ENCODE results near the gene ADCY2. TPM values are rescaled to one million over a fixed set of nuclear protein-coding genes. Genes with fewer than 3 reads are reported as not detected.

ADCY2 gene
- total RNA-seq, 1 experiment from 2014 or later: not detected

DNA sequence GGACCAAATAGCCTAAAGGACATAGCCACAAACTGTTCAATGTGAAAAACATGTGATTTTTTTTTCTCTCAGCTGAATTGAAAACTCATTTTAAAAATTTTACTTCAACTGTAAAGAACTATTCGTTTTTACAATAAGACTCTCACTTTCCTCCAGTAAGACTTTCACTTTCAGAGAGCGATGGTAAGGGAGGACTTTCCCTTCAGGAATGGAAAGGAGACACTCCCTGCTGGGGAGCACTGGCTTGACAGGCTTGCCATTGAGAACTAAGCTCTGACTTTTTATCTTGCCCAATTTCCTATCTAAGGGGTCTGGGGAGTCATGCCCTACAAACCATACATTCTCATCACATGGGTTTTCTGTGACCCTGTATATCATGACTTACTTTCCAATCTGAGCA lies 268.3 kb downstream of the ADCY2 start:
- Mint-ChIP-seq H3K27me3 (ENCODE audit: unreplicated experiment) (no peaks in the 10 kb centered on the region), H3K27ac (ENCODE audit: unreplicated experiment) (no peak overlapping the region), H3K4me1 (ENCODE audit: low read depth, unreplicated experiment) (no peaks in the 10 kb centered on the region), H3K36me3 (ENCODE audit: insufficient read depth, unreplicated experiment) (no peaks in the 10 kb centered on the region), H3K9me3 (ENCODE audit: low read depth, unreplicated experiment) (peaks cover 9% of the 10 kb centered on the region), H3K4me3 (ENCODE audit: low read depth, unreplicated experiment) (no peak overlapping the region)
- no peak for DNase-seq
- TF ChIP-seq, protein P1, sequence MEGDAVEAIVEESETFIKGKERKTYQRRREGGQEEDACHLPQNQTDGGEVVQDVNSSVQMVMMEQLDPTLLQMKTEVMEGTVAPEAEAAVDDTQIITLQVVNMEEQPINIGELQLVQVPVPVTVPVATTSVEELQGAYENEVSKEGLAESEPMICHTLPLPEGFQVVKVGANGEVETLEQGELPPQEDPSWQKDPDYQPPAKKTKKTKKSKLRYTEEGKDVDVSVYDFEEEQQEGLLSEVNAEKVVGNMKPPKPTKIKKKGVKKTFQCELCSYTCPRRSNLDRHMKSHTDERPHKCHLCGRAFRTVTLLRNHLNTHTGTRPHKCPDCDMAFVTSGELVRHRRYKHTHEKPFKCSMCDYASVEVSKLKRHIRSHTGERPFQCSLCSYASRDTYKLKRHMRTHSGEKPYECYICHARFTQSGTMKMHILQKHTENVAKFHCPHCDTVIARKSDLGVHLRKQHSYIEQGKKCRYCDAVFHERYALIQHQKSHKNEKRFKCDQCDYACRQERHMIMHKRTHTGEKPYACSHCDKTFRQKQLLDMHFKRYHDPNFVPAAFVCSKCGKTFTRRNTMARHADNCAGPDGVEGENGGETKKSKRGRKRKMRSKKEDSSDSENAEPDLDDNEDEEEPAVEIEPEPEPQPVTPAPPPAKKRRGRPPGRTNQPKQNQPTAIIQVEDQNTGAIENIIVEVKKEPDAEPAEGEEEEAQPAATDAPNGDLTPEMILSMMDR (IDR thresholded peaks at IDR 0.05; ENCODE audit: unreplicated experiment): no peak
- intact Hi-C loops (cut with micrococcal nuclease; ENCODE audit: unreplicated experiment): no loop called here
- CTCF ChIA-PET: no interaction called here
- BruUV-seq (replicated peaks): no TSS peak

DNA sequence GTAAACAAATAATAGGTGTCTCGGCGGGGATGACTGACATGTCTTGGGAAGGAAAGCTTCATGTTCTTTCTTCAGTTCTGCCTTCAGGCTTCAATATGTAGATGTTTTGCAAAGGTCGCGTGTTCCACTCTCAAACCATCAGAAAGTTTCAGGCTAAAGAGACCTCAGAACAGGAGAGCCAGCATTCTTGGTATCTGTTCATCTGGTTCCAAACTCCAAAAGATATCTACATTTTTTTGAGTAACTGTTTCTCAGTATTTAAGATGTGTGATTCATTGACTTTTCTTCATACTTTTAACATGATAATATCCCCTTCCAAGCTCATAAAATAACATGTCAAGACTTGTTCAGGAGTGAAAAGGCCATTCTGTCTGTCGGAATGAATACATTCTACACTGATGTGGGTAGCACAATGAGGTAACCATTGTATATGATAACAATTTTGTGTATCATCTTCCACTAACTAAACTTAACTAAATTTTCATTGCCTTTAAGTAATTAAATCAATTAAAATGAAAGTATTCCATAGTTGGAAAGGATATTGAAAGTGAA lies 271.4 kb downstream of the ADCY2 start:
- H3K9me3 Mint-ChIP-seq (ENCODE audit: low read depth, unreplicated experiment): peaks cover 9% of the 10 kb centered on the region
- CTCF ChIA-PET: no interaction called here
- TF ChIP-seq, protein P1 (IDR thresholded peaks at IDR 0.05; ENCODE audit: unreplicated experiment): no peak
- H3K4me1 Mint-ChIP-seq (ENCODE audit: low read depth, unreplicated experiment): no peaks in the 10 kb centered on the region
- H3K4me3 Mint-ChIP-seq (ENCODE audit: low read depth, unreplicated experiment): no peak overlapping the region
- H3K27ac Mint-ChIP-seq (ENCODE audit: unreplicated experiment): no peak overlapping the region
- no TSS peak for BruUV-seq (replicated peaks)
- H3K27me3 Mint-ChIP-seq (ENCODE audit: unreplicated experiment): no peaks in the 10 kb centered on the region
- H3K36me3 Mint-ChIP-seq (ENCODE audit: insufficient read depth, unreplicated experiment): no peaks in the 10 kb centered on the region
- no peak for DNase-seq
- intact Hi-C loops (cut with micrococcal nuclease; ENCODE audit: unreplicated experiment): no loop called here

DNA sequence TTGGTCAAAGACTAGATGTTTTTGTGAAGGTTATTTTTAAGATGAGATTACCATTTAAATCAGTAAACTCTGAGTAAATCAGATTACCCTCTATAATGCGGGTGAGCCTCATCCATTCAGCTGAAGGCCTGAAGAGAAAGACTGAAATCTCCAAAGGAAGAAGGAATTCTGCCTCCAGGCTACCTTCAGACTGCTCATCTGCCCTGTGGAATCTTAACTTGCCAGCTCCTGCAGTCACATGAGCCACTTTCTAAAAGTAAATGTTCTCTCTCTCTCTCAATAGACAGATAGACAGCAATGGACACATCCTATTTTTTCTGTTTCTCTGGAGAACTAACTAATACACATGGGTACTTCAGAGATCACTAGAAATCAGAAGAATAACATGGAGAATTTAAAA lies 272.2 kb downstream of the ADCY2 start:
- no peaks in the 10 kb centered on the region for H3K27me3 Mint-ChIP-seq (ENCODE audit: unreplicated experiment)
- TF ChIP-seq, protein P1 (IDR thresholded peaks at IDR 0.05; ENCODE audit: unreplicated experiment): no peak
- no peak overlapping the region for H3K27ac Mint-ChIP-seq (ENCODE audit: unreplicated experiment)
- DNase-seq: no peak
- CTCF ChIA-PET: no interaction called here
- H3K4me3 Mint-ChIP-seq (ENCODE audit: low read depth, unreplicated experiment): no peak overlapping the region
- BruUV-seq (replicated peaks): no TSS peak
- intact Hi-C loops (cut with micrococcal nuclease; ENCODE audit: unreplicated experiment): no loop called here
- H3K4me1 Mint-ChIP-seq (ENCODE audit: low read depth, unreplicated experiment): no peaks in the 10 kb centered on the region
- no peaks in the 10 kb centered on the region for H3K36me3 Mint-ChIP-seq (ENCODE audit: insufficient read depth, unreplicated experiment)
- H3K9me3 Mint-ChIP-seq (ENCODE audit: low read depth, unreplicated experiment): peaks cover 9% of the 10 kb centered on the region

DNA sequence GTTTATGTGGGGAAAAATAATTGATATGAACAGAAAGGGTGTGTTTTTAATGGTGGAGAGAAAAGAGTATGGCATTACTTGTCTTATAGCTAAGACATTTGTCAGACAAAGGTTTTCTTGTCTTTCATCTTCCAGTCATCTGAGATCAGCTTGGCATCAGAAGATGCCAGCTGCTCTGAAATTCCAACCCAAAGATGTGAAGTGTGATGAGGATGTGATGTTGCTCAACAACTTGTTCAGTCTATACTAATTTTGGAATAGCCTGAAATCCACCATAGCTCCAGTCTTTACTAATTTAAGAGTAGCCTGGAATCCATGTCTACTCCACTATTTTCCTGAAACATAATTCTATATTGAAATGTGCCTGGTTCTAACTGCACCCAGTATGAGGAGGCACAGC lies 272.7 kb downstream of the ADCY2 start:
- Mint-ChIP-seq H3K4me1 (ENCODE audit: low read depth, unreplicated experiment) (no peaks in the 10 kb centered on the region), H3K36me3 (ENCODE audit: insufficient read depth, unreplicated experiment) (no peaks in the 10 kb centered on the region), H3K27me3 (ENCODE audit: unreplicated experiment) (no peaks in the 10 kb centered on the region), H3K9me3 (ENCODE audit: low read depth, unreplicated experiment) (peaks cover 9% of the 10 kb centered on the region), H3K4me3 (ENCODE audit: low read depth, unreplicated experiment) (no peak overlapping the region), H3K27ac (ENCODE audit: unreplicated experiment) (no peak overlapping the region)
- TF ChIP-seq, protein P1 (IDR thresholded peaks at IDR 0.05; ENCODE audit: unreplicated experiment): no peak
- intact Hi-C loops (cut with micrococcal nuclease; ENCODE audit: unreplicated experiment): no loop called here
- CTCF ChIA-PET: no interaction called here
- BruUV-seq (replicated peaks): no TSS peak
- DNase-seq: no peak
